Neural cell (in vitro differentiated cells): ENCODE measurements around the gene RHOT1. TPM values are rescaled to one million over a fixed set of nuclear protein-coding genes. Genes with fewer than 3 reads are reported as not detected.

Experiments
- H2AFZ ChIP-seq: fragments of 200-600, 300-800 bp; sonication (generic), shearing (Covaris generic); 2 replicates; pipeline ENCODE4 v1.6.0; 2014; ENCODE audit warnings: low read depth, mild to moderate bottlenecking, antibody characterized with exemption, low read length, moderate library complexity
- H3F3A ChIP-seq: fragments of 200-600 bp; shearing (Covaris generic); 2 replicates; pipeline ENCODE4 v1.6.1; 2016; ENCODE audit warnings: mild to moderate bottlenecking, moderate library complexity, mixed read lengths, antibody characterized with exemption, low read length; ENCODE audit not compliant: insufficient read depth, poor library complexity, severe bottlenecking
- H3K27ac ChIP-seq: fragments of 200-600, 300-800 bp; sonication (generic), shearing (Covaris generic); 2 replicates; pipeline ENCODE4 v1.5.1; 2014; ENCODE audit warnings: mild to moderate bottlenecking, low read length, moderate library complexity
- H3K27me3 ChIP-seq: fragments of 300-800, 200-600 bp; sonication (generic), shearing (Covaris generic); 2 replicates; pipeline ENCODE4 v1.6.0; 2014; ENCODE audit warnings: mild to moderate bottlenecking, low read depth, low read length, moderate library complexity; ENCODE audit not compliant: insufficient read depth
- H3K36me3 ChIP-seq: fragments of 300-800, 200-600 bp; sonication (generic), shearing (Covaris generic); 2 replicates; pipeline ENCODE4 v1.5.1; 2014; ENCODE audit warnings: mild to moderate bottlenecking, antibody characterized with exemption, low read length, moderate library complexity; ENCODE audit not compliant: insufficient read depth
- H3K4me2 ChIP-seq: fragments of 300-800, 200-600 bp; sonication (generic), shearing (Covaris generic); 2 replicates; pipeline ENCODE4 v1.6.0; 2014; ENCODE audit warnings: mild to moderate bottlenecking, low read length
- H3K4me3 ChIP-seq: fragments of 300-800, 200-600 bp; sonication (generic), shearing (Covaris generic); 2 replicates; pipeline ENCODE4 v1.5.1; 2014; ENCODE audit warnings: mild to moderate bottlenecking, low read length, moderate library complexity
- H3K79me2 ChIP-seq: fragments of 200-600 bp; shearing (Covaris generic); replicated peaks from 2 replicates; pipeline ENCODE4 v1.6.0; 2014; ENCODE audit warnings: mild to moderate bottlenecking, low read length, moderate library complexity; ENCODE audit not compliant: insufficient read depth
- H3K9ac ChIP-seq: fragments of 300-800, 200-600 bp; sonication (generic), shearing (Covaris generic); 2 replicates; pipeline ENCODE4 v1.6.1; 2016; ENCODE audit warnings: mild to moderate bottlenecking, low read length, mixed read lengths
- H3K9me2 ChIP-seq: fragments of 200-600 bp; shearing (Covaris generic); 2 replicates; pipeline ENCODE4 v1.6.1; 2016; ENCODE audit warnings: mild to moderate bottlenecking, low read length, mixed read lengths; ENCODE audit not compliant: insufficient read depth
- H3K9me3 ChIP-seq: fragments of 200-600, 300-800 bp; sonication (generic), shearing (Covaris generic); 2 replicates; pipeline ENCODE4 v1.6.1; 2016; ENCODE audit warnings: mild to moderate bottlenecking, mixed run types, low read length, moderate library complexity, mixed read lengths
- H4K20me1 ChIP-seq: fragments of 200-600 bp; shearing (Covaris generic); 2 replicates; pipeline ENCODE4 v1.6.1; 2016; ENCODE audit warnings: mild to moderate bottlenecking, mixed run types; ENCODE audit not compliant: insufficient read depth
- EZH2 ChIP-seq: fragments of 200-600, 300-800 bp; shearing (Covaris generic), sonication (generic); IDR thresholded peaks from 2 replicates; pipeline ENCODE4 v1.6.1; 2014; ENCODE audit warnings: antibody characterized with exemption, low read length, borderline replicate concordance, mild to moderate bottlenecking; ENCODE audit not compliant: insufficient read depth, poor library complexity, severe bottlenecking
- MXI1 ChIP-seq: fragments of 450-650 bp; conservative IDR thresholded peaks from 2 replicates; pipeline ENCODE4 v1.6.1; 2014; ENCODE audit warnings: antibody characterized with exemption, mild to moderate bottlenecking; ENCODE audit not compliant: poor library complexity, severe bottlenecking
- RAD21 ChIP-seq: fragments of 450-650 bp; conservative IDR thresholded peaks from 2 replicates; pipeline ENCODE4 v1.6.1; 2014; ENCODE audit warnings: antibody characterized with exemption, mild to moderate bottlenecking, moderate library complexity
- TAF1 ChIP-seq: IDR thresholded peaks from 2 replicates; pipeline ENCODE4 v1.6.1; 2012; ENCODE audit warnings: low read depth
- polyA plus RNA-seq: library from polyadenylated mRNA; depleted of rRNA; stranded (reverse); fragments of >200 nt; gene quantifications from 2 replicates; pipeline ENCODE4 v1.2.3, GENCODE V29; 2014
- TF ChIP-seq, protein P1 (sequence below): fragments of 450-650 bp; IDR thresholded peaks from 2 replicates; pipeline ENCODE4 v1.5.1; 2014; ENCODE audit warnings: antibody characterized with exemption, mild to moderate bottlenecking, moderate library complexity; ENCODE audit not compliant: poor library complexity, severe bottlenecking
- TF ChIP-seq, protein P2 (sequence below): IDR thresholded peaks from 2 replicates; pipeline ENCODE4 v1.6.1; 2012; ENCODE audit warnings: borderline replicate concordance

RHOT1 gene
- polyA plus RNA-seq, 1 donor from 2014 or later = 99.1 TPM

DNA sequence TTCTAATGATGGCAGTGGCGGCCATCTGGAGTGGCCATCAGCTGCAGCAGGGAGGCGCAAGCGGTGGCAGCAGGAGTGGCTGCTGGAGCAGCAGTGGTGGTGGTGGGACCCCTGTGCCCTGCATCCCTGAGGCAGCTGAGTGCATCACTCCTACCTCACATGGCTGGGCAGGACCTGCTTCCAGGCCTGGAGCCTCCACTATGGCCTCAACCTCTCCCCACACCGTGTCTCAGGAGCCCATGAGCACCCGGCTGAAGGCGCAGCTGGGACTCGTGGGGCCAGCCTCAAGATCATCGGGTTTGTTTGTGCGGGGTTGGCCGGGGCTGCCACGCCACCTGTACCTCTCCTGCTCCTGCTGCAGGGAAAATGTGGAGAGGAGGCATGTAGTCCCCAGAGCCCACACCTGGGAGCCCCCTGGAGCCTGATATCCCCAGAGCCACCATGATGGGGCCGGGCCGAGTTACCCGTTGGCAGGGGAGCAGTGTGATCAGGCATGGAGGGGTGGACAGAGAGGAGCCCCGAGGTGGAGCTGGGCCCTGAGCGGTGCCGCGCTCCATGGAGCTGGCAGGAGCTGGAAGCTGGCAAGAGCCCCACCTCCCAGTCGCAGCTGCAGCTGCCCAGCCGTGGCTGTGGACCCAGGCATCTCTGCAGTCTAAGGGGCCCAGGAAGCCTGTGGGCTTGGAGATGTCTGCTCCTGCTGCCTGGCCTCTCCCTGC is 16.7 kb downstream of the RHOT1 start:
- no peak overlapping the region for H3K4me3 ChIP-seq
- H2AFZ ChIP-seq = no peak overlapping the region
- no peak overlapping the region for H3K27ac ChIP-seq
- H4K20me1 ChIP-seq = no peaks in the 10 kb centered on the region
- no peaks in the 10 kb centered on the region for H3K9me2 ChIP-seq
- no peak overlapping the region for H3K9ac ChIP-seq
- no peak overlapping the region for H3K4me2 ChIP-seq
- TF ChIP-seq, protein P1, sequence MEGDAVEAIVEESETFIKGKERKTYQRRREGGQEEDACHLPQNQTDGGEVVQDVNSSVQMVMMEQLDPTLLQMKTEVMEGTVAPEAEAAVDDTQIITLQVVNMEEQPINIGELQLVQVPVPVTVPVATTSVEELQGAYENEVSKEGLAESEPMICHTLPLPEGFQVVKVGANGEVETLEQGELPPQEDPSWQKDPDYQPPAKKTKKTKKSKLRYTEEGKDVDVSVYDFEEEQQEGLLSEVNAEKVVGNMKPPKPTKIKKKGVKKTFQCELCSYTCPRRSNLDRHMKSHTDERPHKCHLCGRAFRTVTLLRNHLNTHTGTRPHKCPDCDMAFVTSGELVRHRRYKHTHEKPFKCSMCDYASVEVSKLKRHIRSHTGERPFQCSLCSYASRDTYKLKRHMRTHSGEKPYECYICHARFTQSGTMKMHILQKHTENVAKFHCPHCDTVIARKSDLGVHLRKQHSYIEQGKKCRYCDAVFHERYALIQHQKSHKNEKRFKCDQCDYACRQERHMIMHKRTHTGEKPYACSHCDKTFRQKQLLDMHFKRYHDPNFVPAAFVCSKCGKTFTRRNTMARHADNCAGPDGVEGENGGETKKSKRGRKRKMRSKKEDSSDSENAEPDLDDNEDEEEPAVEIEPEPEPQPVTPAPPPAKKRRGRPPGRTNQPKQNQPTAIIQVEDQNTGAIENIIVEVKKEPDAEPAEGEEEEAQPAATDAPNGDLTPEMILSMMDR = no peak
- no peak for TF ChIP-seq EZH2
- no peaks in the 10 kb centered on the region for H3K79me2 ChIP-seq
- H3F3A ChIP-seq = no peaks in the 10 kb centered on the region
- no peaks in the 10 kb centered on the region for H3K27me3 ChIP-seq
- H3K36me3 ChIP-seq = no peaks in the 10 kb centered on the region
- H3K9me3 ChIP-seq = no peaks in the 10 kb centered on the region

GRCh38 chr17:32159586-32160438 is 17.5 kb downstream of the RHOT1 start:
- no peak overlapping the region for H2AFZ ChIP-seq
- H3K9ac ChIP-seq = no peak overlapping the region

More at GRCh38 chr17:32159586-32160438, 17.5 kb downstream of the RHOT1 start:
- H3K4me2 ChIP-seq = no peak overlapping the region
- no peaks in the 10 kb centered on the region for H3K36me3 ChIP-seq
- H3F3A ChIP-seq = no peaks in the 10 kb centered on the region
- H3K4me3 ChIP-seq = no peak overlapping the region
- H3K9me2 ChIP-seq = no peaks in the 10 kb centered on the region
- H3K9me3 ChIP-seq = no peaks in the 10 kb centered on the region
- TF ChIP-seq, protein P2, sequence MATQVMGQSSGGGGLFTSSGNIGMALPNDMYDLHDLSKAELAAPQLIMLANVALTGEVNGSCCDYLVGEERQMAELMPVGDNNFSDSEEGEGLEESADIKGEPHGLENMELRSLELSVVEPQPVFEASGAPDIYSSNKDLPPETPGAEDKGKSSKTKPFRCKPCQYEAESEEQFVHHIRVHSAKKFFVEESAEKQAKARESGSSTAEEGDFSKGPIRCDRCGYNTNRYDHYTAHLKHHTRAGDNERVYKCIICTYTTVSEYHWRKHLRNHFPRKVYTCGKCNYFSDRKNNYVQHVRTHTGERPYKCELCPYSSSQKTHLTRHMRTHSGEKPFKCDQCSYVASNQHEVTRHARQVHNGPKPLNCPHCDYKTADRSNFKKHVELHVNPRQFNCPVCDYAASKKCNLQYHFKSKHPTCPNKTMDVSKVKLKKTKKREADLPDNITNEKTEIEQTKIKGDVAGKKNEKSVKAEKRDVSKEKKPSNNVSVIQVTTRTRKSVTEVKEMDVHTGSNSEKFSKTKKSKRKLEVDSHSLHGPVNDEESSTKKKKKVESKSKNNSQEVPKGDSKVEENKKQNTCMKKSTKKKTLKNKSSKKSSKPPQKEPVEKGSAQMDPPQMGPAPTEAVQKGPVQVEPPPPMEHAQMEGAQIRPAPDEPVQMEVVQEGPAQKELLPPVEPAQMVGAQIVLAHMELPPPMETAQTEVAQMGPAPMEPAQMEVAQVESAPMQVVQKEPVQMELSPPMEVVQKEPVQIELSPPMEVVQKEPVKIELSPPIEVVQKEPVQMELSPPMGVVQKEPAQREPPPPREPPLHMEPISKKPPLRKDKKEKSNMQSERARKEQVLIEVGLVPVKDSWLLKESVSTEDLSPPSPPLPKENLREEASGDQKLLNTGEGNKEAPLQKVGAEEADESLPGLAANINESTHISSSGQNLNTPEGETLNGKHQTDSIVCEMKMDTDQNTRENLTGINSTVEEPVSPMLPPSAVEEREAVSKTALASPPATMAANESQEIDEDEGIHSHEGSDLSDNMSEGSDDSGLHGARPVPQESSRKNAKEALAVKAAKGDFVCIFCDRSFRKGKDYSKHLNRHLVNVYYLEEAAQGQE = no peak
- TF ChIP-seq TAF1 (no peak), EZH2 (no peak), MXI1 (no peak), RAD21 (no peak)
- no peaks in the 10 kb centered on the region for H3K79me2 ChIP-seq
- no peaks in the 10 kb centered on the region for H3K27me3 ChIP-seq
- H4K20me1 ChIP-seq = no peaks in the 10 kb centered on the region
- no peak overlapping the region for H3K27ac ChIP-seq
